Osteoblast (primary cell): ENCODE measurements around the gene AUTS2. TPM values are rescaled to one million over a fixed set of nuclear protein-coding genes. Genes with fewer than 3 reads are reported as not detected.

Experiments
- DNase-seq: peaks from one replicate; pipeline ENCODE4 v3.0.0; 2011; ENCODE audit warnings: low spot score, mixed read lengths; ENCODE audit not compliant: insufficient read length; ENCODE audit errors: missing footprints
- H2AFZ ChIP-seq: 2 replicates; pipeline ENCODE4 v1.6.0; 2011; ENCODE audit warnings: mild to moderate bottlenecking, low read length
- H3K27ac ChIP-seq: 2 replicates; pipeline ENCODE4 v1.5.1; 2011; ENCODE audit warnings: mild to moderate bottlenecking, low read depth, low read length, moderate library complexity
- H3K27me3 ChIP-seq: 2 replicates; pipeline ENCODE4 v1.6.0; 2012; ENCODE audit warnings: mild to moderate bottlenecking, control low read depth, inconsistent platforms, low read length, moderate library complexity; ENCODE audit not compliant: insufficient read depth
- H3K36me3 ChIP-seq: 2 replicates; pipeline ENCODE4 v1.5.1; 2011; ENCODE audit warnings: mild to moderate bottlenecking, low read length, control low read depth, moderate library complexity; ENCODE audit not compliant: insufficient read depth
- H3K4me1 ChIP-seq: 2 replicates; pipeline ENCODE4 v1.5.1; 2011; ENCODE audit warnings: mild to moderate bottlenecking, low read length, control low read depth, moderate library complexity; ENCODE audit not compliant: insufficient read depth
- H3K4me2 ChIP-seq: 2 replicates; pipeline ENCODE4 v1.6.0; 2011; ENCODE audit warnings: mild to moderate bottlenecking, low read length; ENCODE audit not compliant: insufficient read depth
- H3K4me3 ChIP-seq: fragments of 200-600 bp; sonication (generic); 3 replicates; pipeline ENCODE4 v1.5.1; 2012; ENCODE audit warnings: mild to moderate bottlenecking, low read length, inconsistent platforms; ENCODE audit not compliant: insufficient read depth
- H3K79me2 ChIP-seq: 2 replicates; pipeline ENCODE4 v1.6.0; 2012; ENCODE audit warnings: mild to moderate bottlenecking, low read length, control low read depth, inconsistent platforms; ENCODE audit not compliant: insufficient read depth
- H3K9me3 ChIP-seq: 2 replicates; pipeline ENCODE4 v1.5.1; 2011; ENCODE audit warnings: low read depth, low read length, control low read depth
- H4K20me1 ChIP-seq: 2 replicates; pipeline ENCODE4 v1.6.0; 2012; ENCODE audit warnings: mild to moderate bottlenecking, low read length, control low read depth; ENCODE audit not compliant: insufficient read depth
- CTCF ChIP-seq: IDR thresholded peaks from 2 replicates; pipeline ENCODE4 v1.5.1; 2011; ENCODE audit warnings: mild to moderate bottlenecking, low read depth, low read length, moderate library complexity; ENCODE audit errors: extremely low read depth
- total RNA-seq: library from RNA; depleted of rRNA; stranded (reverse); fragments of >200 nt; gene quantifications from 2 replicates; pipeline ENCODE4 v1.2.3, GENCODE V29; 2012

AUTS2 gene
- total RNA-seq, 1 donor: 15.2 TPM

GRCh38 chr7:69786730-69787395 is 188.6 kb downstream of the AUTS2 start:
- no peak for DNase-seq
- H3K79me2 ChIP-seq: no peaks in the 10 kb centered on the region
- no peaks in the 10 kb centered on the region for H4K20me1 ChIP-seq
- H3K27ac ChIP-seq: no peak overlapping the region
- H3K9me3 ChIP-seq: no peaks in the 10 kb centered on the region
- no peaks in the 10 kb centered on the region for H3K27me3 ChIP-seq
- TF ChIP-seq CTCF: no peak
- H3K4me1 ChIP-seq: peaks cover 5% of the 10 kb centered on the region
- no peak overlapping the region for H2AFZ ChIP-seq
- H3K36me3 ChIP-seq: no peaks in the 10 kb centered on the region
- H3K4me2 ChIP-seq: no peak overlapping the region
- no peak overlapping the region for H3K4me3 ChIP-seq

GRCh38 chr7:69787736-69788431 is 189.6 kb downstream of the AUTS2 start:
- H3K4me2 ChIP-seq: no peak overlapping the region
- H2AFZ ChIP-seq: no peak overlapping the region
- no peaks in the 10 kb centered on the region for H4K20me1 ChIP-seq
- no peaks in the 10 kb centered on the region for H3K79me2 ChIP-seq
- no peaks in the 10 kb centered on the region for H3K27me3 ChIP-seq
- H3K4me1 ChIP-seq: peaks cover 4% of the 10 kb centered on the region
- no peak overlapping the region for H3K27ac ChIP-seq
- no peaks in the 10 kb centered on the region for H3K36me3 ChIP-seq
- H3K4me3 ChIP-seq: no peak overlapping the region
- DNase-seq: no peak
- no peaks in the 10 kb centered on the region for H3K9me3 ChIP-seq
- no peak for TF ChIP-seq CTCF

GRCh38 chr7:69789563-69789962 is 191.3 kb downstream of the AUTS2 start:
- no peak overlapping the region for H3K4me3 ChIP-seq
- no peaks in the 10 kb centered on the region for H3K9me3 ChIP-seq
- H3K4me1 ChIP-seq: no peaks in the 10 kb centered on the region
- H4K20me1 ChIP-seq: no peaks in the 10 kb centered on the region
- no peak for TF ChIP-seq CTCF
- DNase-seq: no peak
- no peak overlapping the region for H3K4me2 ChIP-seq
- no peaks in the 10 kb centered on the region for H3K79me2 ChIP-seq
- H3K27ac ChIP-seq: no peak overlapping the region
- H2AFZ ChIP-seq: no peak overlapping the region
- H3K27me3 ChIP-seq: no peaks in the 10 kb centered on the region
- no peaks in the 10 kb centered on the region for H3K36me3 ChIP-seq

- TF ChIP-seq CTCF: no peak
- H3K4me1 ChIP-seq: no peaks in the 10 kb centered on the region
- H4K20me1 ChIP-seq: no peaks in the 10 kb centered on the region
- no peaks in the 10 kb centered on the region for H3K79me2 ChIP-seq
- no peak overlapping the region for H3K4me3 ChIP-seq
- H3K36me3 ChIP-seq: no peaks in the 10 kb centered on the region
- DNase-seq: no peak
- no peak overlapping the region for H3K27ac ChIP-seq
- no peak overlapping the region for H3K4me2 ChIP-seq
- H3K9me3 ChIP-seq: no peaks in the 10 kb centered on the region
- H2AFZ ChIP-seq: no peak overlapping the region
- H3K27me3 ChIP-seq: no peaks in the 10 kb centered on the region
Measured at GRCh38 chr7:69790977-69791724, 192.9 kb downstream of the AUTS2 start.
